SK-N-SH (cell line): ENCODE results near the gene TRIM16.

Experiments used
- CHD2 ChIP-seq: fragments of 150-350 bp; IDR thresholded peaks from 2 replicates; pipeline ENCODE4 v1.6.1; 2018; ENCODE audit warnings: low read length; ENCODE audit not compliant: partially characterized antibody
- EP300 ChIP-seq, 2 experiments: IDR thresholded peaks; 2 replicates each; pipeline versions ENCODE4 v1.4.0 to v1.6.1; 2012; ENCODE audit warnings: borderline replicate concordance in 1 of 2, low read depth in 1 of 2, low read length in 1 of 2
- FOXM1 ChIP-seq: IDR thresholded peaks from 2 replicates; pipeline ENCODE4 v1.4.0; 2012; ENCODE audit warnings: low read depth, mild to moderate bottlenecking
- GATA2 ChIP-seq: sonication (generic); formaldehyde crosslinking; IDR thresholded peaks from 2 replicates; pipeline ENCODE4 v1.5.0; 2020; ENCODE audit warnings: mild to moderate bottlenecking, missing genetic modification reagents
- MEF2A ChIP-seq: IDR thresholded peaks from 2 replicates; pipeline ENCODE4 v1.4.0; 2012; ENCODE audit warnings: low read depth, borderline replicate concordance
- POLR2AphosphoS5 ChIP-seq: IDR thresholded peaks from 2 replicates; pipeline ENCODE4 v1.6.1; 2012; ENCODE audit warnings: low read depth, low read length
- SIN3A ChIP-seq: IDR thresholded peaks from 2 replicates; pipeline ENCODE4 v1.6.1; 2012; ENCODE audit warnings: low read depth, mild to moderate bottlenecking, low read length, moderate library complexity, borderline replicate concordance
- TF ChIP-seq, protein P1 (sequence below): fragments of 200-600 bp; sonication (generic); IDR thresholded peaks from 2 replicates; pipeline ENCODE4 v1.6.1; 2017; ENCODE audit warnings: antibody characterized with exemption, mild to moderate bottlenecking, moderate library complexity
- TF ChIP-seq, protein P2 (sequence below): IDR thresholded peaks from 2 replicates; pipeline ENCODE4 v1.6.1; 2012; ENCODE audit warnings: mild to moderate bottlenecking, low read depth, low read length, moderate library complexity

GRCh38 chr17:15663691-15664090 lies 20.4 kb downstream of the TRIM16 start:
- TF ChIP-seq, protein P1, sequence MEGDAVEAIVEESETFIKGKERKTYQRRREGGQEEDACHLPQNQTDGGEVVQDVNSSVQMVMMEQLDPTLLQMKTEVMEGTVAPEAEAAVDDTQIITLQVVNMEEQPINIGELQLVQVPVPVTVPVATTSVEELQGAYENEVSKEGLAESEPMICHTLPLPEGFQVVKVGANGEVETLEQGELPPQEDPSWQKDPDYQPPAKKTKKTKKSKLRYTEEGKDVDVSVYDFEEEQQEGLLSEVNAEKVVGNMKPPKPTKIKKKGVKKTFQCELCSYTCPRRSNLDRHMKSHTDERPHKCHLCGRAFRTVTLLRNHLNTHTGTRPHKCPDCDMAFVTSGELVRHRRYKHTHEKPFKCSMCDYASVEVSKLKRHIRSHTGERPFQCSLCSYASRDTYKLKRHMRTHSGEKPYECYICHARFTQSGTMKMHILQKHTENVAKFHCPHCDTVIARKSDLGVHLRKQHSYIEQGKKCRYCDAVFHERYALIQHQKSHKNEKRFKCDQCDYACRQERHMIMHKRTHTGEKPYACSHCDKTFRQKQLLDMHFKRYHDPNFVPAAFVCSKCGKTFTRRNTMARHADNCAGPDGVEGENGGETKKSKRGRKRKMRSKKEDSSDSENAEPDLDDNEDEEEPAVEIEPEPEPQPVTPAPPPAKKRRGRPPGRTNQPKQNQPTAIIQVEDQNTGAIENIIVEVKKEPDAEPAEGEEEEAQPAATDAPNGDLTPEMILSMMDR = no peak
- TF ChIP-seq EP300 (IDR thresholded peaks at IDR 0.05; ENCODE audit: borderline replicate concordance in 1 of 2, low read depth in 1 of 2, low read length in 1 of 2) = no peak
- no peak for TF ChIP-seq CHD2
- TF ChIP-seq POLR2AphosphoS5 = no peak
- TF ChIP-seq FOXM1 = no peak
- TF ChIP-seq MEF2A = no peak
- no peak for TF ChIP-seq SIN3A
- TF ChIP-seq GATA2 (CRISPR knock-in tag) = no peak
- TF ChIP-seq, protein P2, sequence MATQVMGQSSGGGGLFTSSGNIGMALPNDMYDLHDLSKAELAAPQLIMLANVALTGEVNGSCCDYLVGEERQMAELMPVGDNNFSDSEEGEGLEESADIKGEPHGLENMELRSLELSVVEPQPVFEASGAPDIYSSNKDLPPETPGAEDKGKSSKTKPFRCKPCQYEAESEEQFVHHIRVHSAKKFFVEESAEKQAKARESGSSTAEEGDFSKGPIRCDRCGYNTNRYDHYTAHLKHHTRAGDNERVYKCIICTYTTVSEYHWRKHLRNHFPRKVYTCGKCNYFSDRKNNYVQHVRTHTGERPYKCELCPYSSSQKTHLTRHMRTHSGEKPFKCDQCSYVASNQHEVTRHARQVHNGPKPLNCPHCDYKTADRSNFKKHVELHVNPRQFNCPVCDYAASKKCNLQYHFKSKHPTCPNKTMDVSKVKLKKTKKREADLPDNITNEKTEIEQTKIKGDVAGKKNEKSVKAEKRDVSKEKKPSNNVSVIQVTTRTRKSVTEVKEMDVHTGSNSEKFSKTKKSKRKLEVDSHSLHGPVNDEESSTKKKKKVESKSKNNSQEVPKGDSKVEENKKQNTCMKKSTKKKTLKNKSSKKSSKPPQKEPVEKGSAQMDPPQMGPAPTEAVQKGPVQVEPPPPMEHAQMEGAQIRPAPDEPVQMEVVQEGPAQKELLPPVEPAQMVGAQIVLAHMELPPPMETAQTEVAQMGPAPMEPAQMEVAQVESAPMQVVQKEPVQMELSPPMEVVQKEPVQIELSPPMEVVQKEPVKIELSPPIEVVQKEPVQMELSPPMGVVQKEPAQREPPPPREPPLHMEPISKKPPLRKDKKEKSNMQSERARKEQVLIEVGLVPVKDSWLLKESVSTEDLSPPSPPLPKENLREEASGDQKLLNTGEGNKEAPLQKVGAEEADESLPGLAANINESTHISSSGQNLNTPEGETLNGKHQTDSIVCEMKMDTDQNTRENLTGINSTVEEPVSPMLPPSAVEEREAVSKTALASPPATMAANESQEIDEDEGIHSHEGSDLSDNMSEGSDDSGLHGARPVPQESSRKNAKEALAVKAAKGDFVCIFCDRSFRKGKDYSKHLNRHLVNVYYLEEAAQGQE = no peak
